Type B pancreatic cell (in vitro differentiated cells): ENCODE data around the gene CRTC2. TPM values are rescaled to one million over a fixed set of nuclear protein-coding genes. Genes with fewer than 3 reads are reported as not detected.

Source experiments
- DNase-seq: peaks from one replicate; pipeline ENCODE4 v3.0.0; 2021; ENCODE audit warnings: mixed read lengths; ENCODE audit not compliant: unreplicated experiment; ENCODE audit errors: extremely low spot score
- H3K27ac Mint-ChIP-seq: 2 replicates; pipeline ENCODE4 v1.8.0; 2021; ENCODE audit warnings: mild to moderate bottlenecking, mixed read lengths
- H3K27me3 Mint-ChIP-seq: 2 replicates; pipeline ENCODE4 v1.8.0; 2021; ENCODE audit warnings: mixed read lengths
- H3K36me3 Mint-ChIP-seq: 2 replicates; pipeline ENCODE4 v1.8.0; 2021; ENCODE audit warnings: mixed read lengths
- H3K4me1 Mint-ChIP-seq: one replicate; pipeline ENCODE4 v1.8.0; 2021; ENCODE audit warnings: mixed read lengths; ENCODE audit not compliant: unreplicated experiment
- H3K4me3 Mint-ChIP-seq: 2 replicates; pipeline ENCODE4 v1.8.0; 2021; ENCODE audit warnings: mild to moderate bottlenecking, mixed read lengths
- H3K9me3 Mint-ChIP-seq: 2 replicates; pipeline ENCODE4 v1.8.0; 2021; ENCODE audit warnings: mixed read lengths
- CTCF ChIP-seq: fragments of 200-600 bp; sonication (generic); conservative IDR thresholded peaks from 2 replicates; pipeline ENCODE4 v1.5.0; 2021; ENCODE audit warnings: antibody characterized with exemption, mild to moderate bottlenecking
- total RNA-seq: library from RNA; stranded (reverse); gene quantifications from 2 replicates; pipeline ENCODE4 v1.2.1, GENCODE V29; 2021; ENCODE audit warnings: low replicate concordance

CRTC2 gene
- total RNA-seq, 1 donor from 2014 or later: 36.0 TPM

GRCh38 chr1:153968000-153968363, 9.6 kb upstream of the CRTC2 start:
- peak overlapping the region; percentile 92 for H3K27ac Mint-ChIP-seq
- no peaks in the 10 kb centered on the region for H3K9me3 Mint-ChIP-seq
- no peaks in the 10 kb centered on the region for H3K27me3 Mint-ChIP-seq
- H3K36me3 Mint-ChIP-seq: peaks cover 4% of the 10 kb centered on the region
- peaks cover 32% of the 10 kb centered on the region for H3K4me1 Mint-ChIP-seq
- no peak for TF ChIP-seq CTCF
- no peak for DNase-seq
- H3K4me3 Mint-ChIP-seq: peak overlapping the region; percentile 96

GRCh38 chr1:153967107-153967999, 8.9 kb upstream of the CRTC2 start, which contains the start of gene CREB3L4:
TSS of gene CREB3L4 (plus strand) at chr1:153967902. CDS start at chr1:153968526, 624 bp downstream.
- Mint-ChIP-seq H3K9me3 (no peaks in the 10 kb centered on the region), H3K36me3 (peaks cover 4% of the 10 kb centered on the region), H3K27me3 (no peaks in the 10 kb centered on the region), H3K27ac (peak within 1 kb of the TSS; percentile 92), H3K4me3 (peak within 1 kb of the TSS; percentile 96), H3K4me1 (peaks cover 32% of the 10 kb centered on the region)
- peak; percentile 89 for DNase-seq
- TF ChIP-seq CTCF: peak; percentile 59

- Mint-ChIP-seq H3K36me3 (peaks cover 9% of the 10 kb centered on the region), H3K27ac (peak overlapping the region; percentile 99), H3K27me3 (no peaks in the 10 kb centered on the region), H3K9me3 (no peaks in the 10 kb centered on the region), H3K4me1 (peaks cover 42% of the 10 kb centered on the region), H3K4me3 (peak overlapping the region; percentile 92)
- TF ChIP-seq CTCF: no peak
- DNase-seq: no peak
Measured at GRCh38 chr1:153963850-153964331, 5.5 kb upstream of the CRTC2 start.

GRCh38 chr1:153963030-153963849, 4.8 kb upstream of the CRTC2 start, which contains the start of gene SLC39A1:
TSS of gene SLC39A1 (minus strand) at chr1:153963537. CDS start at chr1:153962715, 822 bp downstream.
- H3K4me1 Mint-ChIP-seq: peaks cover 47% of the 10 kb centered on the region
- DNase-seq: peak; percentile 97
- no peaks in the 10 kb centered on the region for H3K9me3 Mint-ChIP-seq
- peaks cover 9% of the 10 kb centered on the region for H3K36me3 Mint-ChIP-seq
- TF ChIP-seq CTCF: no peak
- H3K27ac Mint-ChIP-seq: peak within 1 kb of the TSS; percentile 99
- peak within 1 kb of the TSS; percentile 92 for H3K4me3 Mint-ChIP-seq
- no peaks in the 10 kb centered on the region for H3K27me3 Mint-ChIP-seq

GRCh38 chr1:153962088-153963029, 3.9 kb upstream of the CRTC2 start:
- no peaks in the 10 kb centered on the region for H3K9me3 Mint-ChIP-seq
- peaks cover 44% of the 10 kb centered on the region for H3K4me1 Mint-ChIP-seq
- H3K4me3 Mint-ChIP-seq: peak overlapping the region; percentile 92
- H3K27me3 Mint-ChIP-seq: no peaks in the 10 kb centered on the region
- peak overlapping the region; percentile 99 for H3K27ac Mint-ChIP-seq
- H3K36me3 Mint-ChIP-seq: peaks cover 9% of the 10 kb centered on the region
- no peak for TF ChIP-seq CTCF
- no peak for DNase-seq
